Epithelial cell of esophagus (primary cell): ENCODE results near the gene MYO5B.

ENCODE experiments used
- DNase-seq: peaks from one replicate; pipeline ENCODE4 v3.0.0; 2010; ENCODE audit warnings: low read depth
- H3K4me3 ChIP-seq: 2 replicates; pipeline ENCODE4 v1.5.1; 2011; ENCODE audit warnings: mild to moderate bottlenecking, low read length, control low read depth
- CTCF ChIP-seq: IDR thresholded peaks from 2 replicates; pipeline ENCODE4 v1.5.1; 2011; ENCODE audit warnings: low read depth, mild to moderate bottlenecking, low read length, control low read depth, inconsistent platforms; ENCODE audit not compliant: insufficient read depth; ENCODE audit errors: missing control alignments

Gene MYO5B

DNA sequence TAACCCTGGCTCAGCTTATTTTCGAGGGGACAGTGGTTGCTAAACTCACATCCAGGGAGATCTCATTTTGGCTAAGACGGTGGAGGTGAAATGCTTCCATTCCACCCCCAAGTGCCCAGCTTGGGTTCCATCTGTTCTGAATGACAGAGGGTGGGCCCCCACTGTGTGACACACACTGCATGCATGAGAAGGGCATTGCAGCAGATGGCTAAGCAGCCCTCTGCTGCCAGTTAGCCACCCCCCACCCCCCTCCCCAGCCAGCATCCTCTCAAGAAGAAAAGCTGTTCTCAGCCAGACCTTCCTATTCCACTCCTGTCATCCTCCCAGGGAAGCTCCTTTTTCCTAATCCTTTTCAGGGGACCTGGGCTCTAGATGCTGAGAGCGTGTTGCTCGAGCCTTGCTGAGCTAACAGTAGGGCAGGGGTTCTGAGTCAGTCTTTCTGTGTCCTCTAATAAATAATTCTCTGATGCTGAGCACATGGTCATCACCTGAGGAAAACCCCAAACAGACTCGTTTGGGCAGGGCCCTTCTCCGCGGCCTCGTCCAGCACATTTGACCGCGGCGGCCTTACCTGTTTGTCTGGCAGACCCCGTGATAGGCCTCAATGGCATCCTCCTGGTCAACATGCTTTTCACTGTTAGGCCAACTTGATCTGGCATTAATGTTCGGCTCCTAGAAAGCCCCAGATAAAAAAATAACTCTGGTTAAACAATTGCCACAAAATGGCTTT, 332.1 kb downstream of the MYO5B start:
- H3K4me3 ChIP-seq: no peak overlapping the region
- no peak for TF ChIP-seq CTCF
- no peak for DNase-seq

- DNase-seq: no peak
These were observed 333.3 kb downstream of the MYO5B start for GRCh38 chr18:49861659-49862058.

DNA sequence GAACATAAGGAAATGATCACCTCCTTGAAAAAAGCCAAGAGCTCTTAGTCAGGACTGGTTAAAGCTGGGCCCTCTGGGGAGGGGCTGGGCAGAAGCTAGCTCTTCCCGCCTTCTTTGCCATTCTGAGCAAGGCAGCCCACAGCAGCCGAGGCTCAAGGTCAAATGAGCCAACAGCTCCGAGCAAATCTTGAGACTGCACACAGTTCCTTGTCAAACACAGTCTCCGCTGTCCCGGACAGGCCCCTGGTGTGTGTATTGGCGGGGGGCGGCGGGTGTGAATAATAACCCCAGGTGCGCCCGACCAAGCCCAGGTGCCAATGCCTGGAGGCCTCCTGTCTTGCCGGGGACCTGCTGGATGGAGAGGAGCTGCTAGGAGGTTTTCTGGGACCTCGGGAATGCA, 335.2 kb downstream of the MYO5B start:
- no peak for DNase-seq
- TF ChIP-seq CTCF: no peak
- no peak overlapping the region for H3K4me3 ChIP-seq

More at GRCh38 chr18:49861659-49862058, 333.3 kb downstream of the MYO5B start:
- no peak overlapping the region for H3K4me3 ChIP-seq
- TF ChIP-seq CTCF: peak; percentile 8

- no peak for DNase-seq
- TF ChIP-seq CTCF: no peak
- H3K4me3 ChIP-seq: no peak overlapping the region
These were observed 336.0 kb downstream of the MYO5B start for GRCh38 chr18:49859021-49859359.

DNA sequence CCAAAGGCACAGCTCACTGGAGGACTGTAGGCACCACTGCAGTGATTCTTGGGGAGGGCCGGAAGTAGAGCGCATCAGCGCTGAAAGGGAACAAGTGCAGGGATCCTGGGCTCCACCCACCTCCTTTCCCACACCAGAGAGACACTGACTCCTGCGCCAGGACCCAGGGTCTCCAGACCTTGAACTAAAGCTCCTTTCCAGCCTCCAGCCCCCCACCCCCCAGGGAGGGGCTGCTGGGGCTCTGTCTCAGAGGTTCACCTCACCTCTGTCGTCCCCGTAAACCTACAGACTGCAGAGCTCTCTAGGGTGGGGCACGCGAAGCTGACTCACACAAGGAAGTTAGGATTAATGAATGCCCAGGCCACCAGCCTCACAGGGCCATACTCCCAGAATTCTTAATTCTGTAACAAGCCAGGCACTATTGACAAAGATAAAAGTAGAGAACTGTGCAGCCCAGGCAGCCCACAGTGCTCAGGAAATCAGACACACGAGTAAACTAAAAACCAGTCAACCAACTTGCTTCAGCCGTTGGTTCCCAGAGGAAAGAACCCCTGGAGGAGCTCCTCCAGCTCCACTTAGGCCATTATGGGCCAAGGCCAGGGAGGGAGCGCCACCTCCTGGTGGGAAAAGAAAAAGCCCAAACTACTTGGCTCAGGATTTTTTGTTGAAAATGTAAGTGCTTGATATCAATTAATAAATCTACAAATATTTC, 336.5 kb downstream of the MYO5B start:
- H3K4me3 ChIP-seq: no peak overlapping the region
- peak; percentile 81 for DNase-seq

DNA sequence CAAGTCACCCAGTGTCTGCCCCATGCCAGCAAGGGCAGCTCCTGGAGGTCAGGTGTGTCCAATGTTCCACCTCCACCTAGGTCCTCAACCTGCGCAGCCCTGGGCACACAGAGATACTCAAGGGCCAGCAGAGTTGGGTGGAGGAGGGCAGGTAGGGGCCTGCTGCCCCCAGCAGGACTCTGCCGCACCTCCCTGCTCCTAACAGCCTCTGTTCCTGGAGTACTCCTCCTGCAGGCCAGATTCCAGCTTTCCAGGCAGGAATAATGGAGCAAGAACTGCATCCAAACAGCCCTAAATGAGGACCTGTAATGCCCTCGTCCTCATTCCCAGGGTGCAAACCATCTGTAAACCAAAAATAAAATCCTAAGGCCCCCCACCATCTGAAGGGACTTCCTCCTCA, 337.2 kb downstream of the MYO5B start:
- no peak overlapping the region for H3K4me3 ChIP-seq
- TF ChIP-seq CTCF: no peak

More for the DNA sequence above, 336.5 kb downstream of the MYO5B start:
- TF ChIP-seq CTCF: peak; percentile 95

GRCh38 chr18:49856496-49856895, 338.5 kb downstream of the MYO5B start:
- no peak for TF ChIP-seq CTCF
- DNase-seq: no peak
- no peak overlapping the region for H3K4me3 ChIP-seq

More for the DNA sequence above, 337.2 kb downstream of the MYO5B start:
- DNase-seq: no peak
